Measurements from ENCODE around the gene PLPPR1. TPM values are rescaled to one million over a fixed set of nuclear protein-coding genes. Genes with fewer than 3 reads are reported as not detected.

The PLPPR1 gene
- total and polyA plus RNA-seq, 2 of the 13 experiments (the other 11 are each of a cell fraction or from before 2014, with no cell fraction given), result 16.0 to 84.7 TPM

DNA sequence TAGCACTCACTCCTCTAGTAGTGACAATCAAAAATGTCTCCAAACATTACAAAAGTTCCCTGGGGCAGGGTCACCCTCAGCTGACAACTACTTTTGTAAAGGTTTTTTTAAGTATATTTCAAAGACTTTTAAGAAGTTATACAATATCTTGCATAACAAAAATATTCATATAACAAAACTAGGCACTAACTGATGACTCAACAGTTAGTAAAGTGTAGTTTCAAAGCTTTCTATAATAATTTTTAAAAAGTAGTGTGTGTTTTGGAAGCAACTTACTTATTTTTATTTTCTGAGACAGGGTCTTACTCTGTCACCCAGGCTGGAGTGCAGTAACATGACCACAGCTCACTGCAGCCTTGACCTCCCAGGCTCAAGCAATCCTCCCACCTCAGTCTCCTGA lies 271.4 kb downstream of the PLPPR1 start:
- ChIA-PET CTCF (ENCODE audit: low intra/inter-chr PET ratio, low total read pairs) (no interaction called here), POLR2A (no interaction called here)
- Histone ChIP-seq H3K4me1 (ENCODE audit: insufficient read depth, low read length) (no peaks in the 10 kb centered on the region), H3K27me3 (ENCODE audit: control insufficient read depth in 1 of 2, insufficient read depth in 2 of 2, low read length in 2 of 2) (no peaks in the 10 kb centered on the region), H2AFZ (ENCODE audit: low read length) (no peak overlapping the region), H3K4me3 (replicated peaks in 1 of 3; ENCODE audit: insufficient read depth in 1 of 3, low read depth in 2 of 3, low read length in 3 of 3) (no peak overlapping the region), H3K79me2 (ENCODE audit: insufficient read depth, low read length) (no peaks in the 10 kb centered on the region), H3K9me3 (ENCODE audit: low read length) (no peaks in the 10 kb centered on the region), H3K36me3 (replicated peaks in 1 of 2; ENCODE audit: control insufficient read depth in 1 of 2, insufficient read depth in 2 of 2, low read length in 2 of 2) (no peaks in the 10 kb centered on the region), H3K4me2 (ENCODE audit: low read depth, low read length) (no peak overlapping the region), H3K27ac (ENCODE audit: extremely low read length, insufficient read depth, low read length) (no peak overlapping the region), H3K9ac (ENCODE audit: insufficient read depth, low read depth, low read length) (no peak overlapping the region), H4K20me1 (ENCODE audit: insufficient read depth, low read length) (no peaks in the 10 kb centered on the region)
- intact Hi-C loops (cut with micrococcal nuclease; ENCODE audit: unreplicated experiment), result no loop called here
- TF ChIP-seq MAFK (conservative IDR thresholded peaks at IDR 0.05 in 1 of 2, IDR thresholded peaks at IDR 0.05 in 1 of 2; ENCODE audit: low read length in 2 of 2) (peak; percentile 40 to 74; a peak in 3 of 4 replicates), U2AF1 (optimal IDR thresholded peaks at IDR 0.05; ENCODE audit: low read depth, low read length) (no peak), MAFF (IDR thresholded peaks at IDR 0.05; ENCODE audit: low read depth, low read length) (peak; percentile 65)
- no TSS peak for BruUV-seq (replicated peaks)
- in situ Hi-C loops (cut with HindIII; ENCODE audit: extremely low pct_ligation_motif_present, low pct_unique_long_range_greater_than_20kb), result no loop called here
- ATAC-seq (no peak), DNase-seq (ENCODE audit: low spot score) (no peak), FAIRE-seq (no peak)

DNA sequence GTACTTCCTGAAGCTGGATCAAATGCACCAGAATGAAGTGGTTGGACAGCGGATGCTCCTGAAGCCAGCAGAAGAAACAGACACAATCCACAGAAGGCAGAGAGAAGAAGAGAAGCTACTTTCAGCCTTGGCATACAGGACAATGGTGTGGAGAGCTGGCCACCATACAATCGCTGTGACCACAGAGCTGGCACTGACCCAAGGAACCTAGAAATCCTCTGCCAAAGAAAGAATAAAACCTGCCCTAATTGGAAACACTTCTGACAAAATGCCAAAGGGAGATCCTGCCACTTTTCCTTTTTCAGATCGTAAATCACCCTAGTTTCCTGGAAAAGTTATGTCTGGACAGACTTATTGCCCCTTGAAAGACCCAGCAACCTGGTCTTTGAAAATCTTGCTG lies 278.5 kb downstream of the PLPPR1 start:
- ATAC-seq (no peak), DNase-seq (ENCODE audit: low spot score) (no peak), FAIRE-seq (no peak)
- Histone ChIP-seq H3K27me3 (ENCODE audit: control insufficient read depth in 1 of 2, insufficient read depth in 2 of 2, low read length in 2 of 2) (no peaks in the 10 kb centered on the region), H3K4me3 (replicated peaks in 1 of 3; ENCODE audit: insufficient read depth in 1 of 3, low read depth in 2 of 3, low read length in 3 of 3) (no peak overlapping the region), H3K36me3 (replicated peaks in 1 of 2; ENCODE audit: control insufficient read depth in 1 of 2, insufficient read depth in 2 of 2, low read length in 2 of 2) (no peaks in the 10 kb centered on the region; a peak in 2 of 5 replicates), H2AFZ (ENCODE audit: low read length) (no peak overlapping the region), H3K4me2 (ENCODE audit: low read depth, low read length) (no peak overlapping the region), H3K9me3 (ENCODE audit: low read length) (no peaks in the 10 kb centered on the region), H3K4me1 (ENCODE audit: insufficient read depth, low read length) (peaks cover 8% of the 10 kb centered on the region), H3K79me2 (ENCODE audit: insufficient read depth, low read length) (no peaks in the 10 kb centered on the region), H3K9ac (ENCODE audit: insufficient read depth, low read depth, low read length) (no peak overlapping the region), H3K27ac (ENCODE audit: extremely low read length, insufficient read depth, low read length) (no peak overlapping the region), H4K20me1 (ENCODE audit: insufficient read depth, low read length) (no peaks in the 10 kb centered on the region)
- ChIA-PET CTCF (ENCODE audit: low intra/inter-chr PET ratio, low total read pairs) (no interaction called here), POLR2A (no interaction called here)
- intact Hi-C loops (cut with micrococcal nuclease; ENCODE audit: unreplicated experiment) (no loop called here), in situ Hi-C loops (cut with HindIII; ENCODE audit: extremely low pct_ligation_motif_present, low pct_unique_long_range_greater_than_20kb) (loop anchor here (5.0 kb wide), 3 partner anchors 190 to 705 kb away; no protein-coding TSS in a partner anchor)
- BruUV-seq (replicated peaks), result no TSS peak
- WGBS (ENCODE audit: low lambda C conversion rate), result 98% methylated on average over 3 of the region's 3 CpGs
- TF ChIP-seq ELF4 (CRISPR knock-in tag; IDR thresholded peaks at IDR 0.05; ENCODE audit: borderline replicate concordance), result no peak
- TF ChIP-seq ZNF839 (CRISPR knock-in tag; IDR thresholded peaks at IDR 0.05; ENCODE audit: borderline replicate concordance), result no peak
- TF ChIP-seq ZNF503 (CRISPR knock-in tag; IDR thresholded peaks at IDR 0.05), result no peak
- TF ChIP-seq E2F5 (CRISPR knock-in tag; conservative IDR thresholded peaks at IDR 0.05), result no peak
- TF ChIP-seq HINFP (CRISPR knock-in tag; IDR thresholded peaks at IDR 0.05; ENCODE audit: low read depth), result no peak
- TF ChIP-seq ZNF615 (CRISPR knock-in tag; IDR thresholded peaks at IDR 0.05; ENCODE audit: borderline replicate concordance), result no peak
- TF ChIP-seq NBN (conservative IDR thresholded peaks at IDR 0.05), result no peak
- TF ChIP-seq RBM22 (optimal IDR thresholded peaks at IDR 0.05; ENCODE audit: low read length), result no peak
- TF ChIP-seq, protein P1, sequence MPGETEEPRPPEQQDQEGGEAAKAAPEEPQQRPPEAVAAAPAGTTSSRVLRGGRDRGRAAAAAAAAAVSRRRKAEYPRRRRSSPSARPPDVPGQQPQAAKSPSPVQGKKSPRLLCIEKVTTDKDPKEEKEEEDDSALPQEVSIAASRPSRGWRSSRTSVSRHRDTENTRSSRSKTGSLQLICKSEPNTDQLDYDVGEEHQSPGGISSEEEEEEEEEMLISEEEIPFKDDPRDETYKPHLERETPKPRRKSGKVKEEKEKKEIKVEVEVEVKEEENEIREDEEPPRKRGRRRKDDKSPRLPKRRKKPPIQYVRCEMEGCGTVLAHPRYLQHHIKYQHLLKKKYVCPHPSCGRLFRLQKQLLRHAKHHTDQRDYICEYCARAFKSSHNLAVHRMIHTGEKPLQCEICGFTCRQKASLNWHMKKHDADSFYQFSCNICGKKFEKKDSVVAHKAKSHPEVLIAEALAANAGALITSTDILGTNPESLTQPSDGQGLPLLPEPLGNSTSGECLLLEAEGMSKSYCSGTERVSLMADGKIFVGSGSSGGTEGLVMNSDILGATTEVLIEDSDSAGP (CRISPR knock-in tag; IDR thresholded peaks at IDR 0.05; ENCODE audit: borderline replicate concordance), result no peak
- TF ChIP-seq ZNF138 (CRISPR knock-in tag; IDR thresholded peaks at IDR 0.05; ENCODE audit: low read depth), result no peak
